Activated B cell treated with CpG ODN at 0.5 μM for 24 hours (primary cell): ENCODE results near the gene BSN. TPM values are rescaled to one million over a fixed set of nuclear protein-coding genes. Genes with fewer than 3 reads are reported as not detected.
"Not testable (repeated sequence)": the region's sequence is repeated elsewhere in the genome, so short reads cannot be mapped to it uniquely, and the experiment has no call there.

ENCODE experiments used
- ATAC-seq: fragments of 200-7000 bp; cut with Tn5 transposase; one replicate; pipeline ENCODE4 v1.10.0; 2021; ENCODE audit warnings: low read depth, mild to moderate bottlenecking, moderate library complexity
- CTCF ChIA-PET: fragments of 350-600 bp; sonication (Branson Sonifier 250); formaldehyde crosslinking; loops from one replicate; lab custom pipeline; 2021; ENCODE audit warnings: antibody characterized with exemption; lab: Charles Lee
- POLR2A ChIA-PET: fragments of 350-600 bp; sonication (Branson Sonifier 250); formaldehyde crosslinking; loops from one replicate; lab custom pipeline; 2021; ENCODE audit warnings: antibody characterized with exemption; lab: Charles Lee
- DNase-seq: peaks from one replicate; pipeline ENCODE4 v3.0.0; 2022
- H3K27ac Mint-ChIP-seq: one replicate; pipeline ENCODE4 v1.8.0; 2020; ENCODE audit warnings: mixed read lengths
- H3K27me3 Mint-ChIP-seq: one replicate; pipeline ENCODE4 v1.8.0; 2021; ENCODE audit warnings: mixed read lengths
- H3K36me3 Mint-ChIP-seq: one replicate; pipeline ENCODE4 v1.8.0; 2021; ENCODE audit warnings: low read depth, mixed read lengths
- H3K4me1 Mint-ChIP-seq: one replicate; pipeline ENCODE4 v1.8.0; 2021; ENCODE audit warnings: mixed read lengths
- H3K4me3 Mint-ChIP-seq: one replicate; pipeline ENCODE4 v1.8.0; 2020; ENCODE audit warnings: mild to moderate bottlenecking, mixed read lengths
- H3K9me3 Mint-ChIP-seq: one replicate; pipeline ENCODE4 v1.8.0; 2020; ENCODE audit warnings: mixed read lengths
- intact Hi-C: fragments of 100-400 bp; cut with micrococcal nuclease; formaldehyde crosslinking; loops from one replicate; pipeline ENCODE4 v1.15.1; 2024
- total RNA-seq: library from RNA; stranded (reverse); gene quantifications from 2 replicates; pipeline ENCODE4 v1.2.3, GENCODE V29; 2022
- TF ChIP-seq, protein P1 (sequence below): fragments of 200-600 bp; IDR thresholded peaks from one replicate; pipeline ENCODE4 v1.8.0; 2022; ENCODE audit warnings: antibody characterized with exemption, mild to moderate bottlenecking

Gene BSN
- total RNA-seq, 1 donor from 2014 or later, result 0.69 TPM

DNA sequence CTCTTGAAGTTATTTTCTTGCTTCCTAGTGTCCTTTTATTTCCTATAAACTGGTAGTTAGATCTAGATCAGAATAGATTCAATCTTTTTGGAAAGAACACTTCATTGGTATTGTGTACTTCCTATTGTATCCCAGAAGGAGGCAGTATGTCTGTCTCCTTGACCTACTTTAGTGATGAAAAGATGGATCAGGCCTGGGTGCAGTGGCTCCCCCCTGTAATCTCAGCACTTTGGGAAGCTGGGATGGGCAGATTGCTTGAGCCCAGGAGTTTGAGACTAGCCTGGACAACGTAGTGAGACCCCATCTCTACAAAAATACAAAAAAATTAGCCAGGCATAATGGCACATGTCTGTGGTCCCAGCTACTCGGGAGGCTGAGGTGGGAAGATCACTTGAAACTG, 12.0 kb downstream of the BSN start:
- H3K27ac Mint-ChIP-seq, result no peak overlapping the region
- POLR2A ChIA-PET, result no interaction called here
- no peak overlapping the region for H3K4me3 Mint-ChIP-seq
- peaks cover 4% of the 10 kb centered on the region for H3K27me3 Mint-ChIP-seq
- TF ChIP-seq, protein P1, sequence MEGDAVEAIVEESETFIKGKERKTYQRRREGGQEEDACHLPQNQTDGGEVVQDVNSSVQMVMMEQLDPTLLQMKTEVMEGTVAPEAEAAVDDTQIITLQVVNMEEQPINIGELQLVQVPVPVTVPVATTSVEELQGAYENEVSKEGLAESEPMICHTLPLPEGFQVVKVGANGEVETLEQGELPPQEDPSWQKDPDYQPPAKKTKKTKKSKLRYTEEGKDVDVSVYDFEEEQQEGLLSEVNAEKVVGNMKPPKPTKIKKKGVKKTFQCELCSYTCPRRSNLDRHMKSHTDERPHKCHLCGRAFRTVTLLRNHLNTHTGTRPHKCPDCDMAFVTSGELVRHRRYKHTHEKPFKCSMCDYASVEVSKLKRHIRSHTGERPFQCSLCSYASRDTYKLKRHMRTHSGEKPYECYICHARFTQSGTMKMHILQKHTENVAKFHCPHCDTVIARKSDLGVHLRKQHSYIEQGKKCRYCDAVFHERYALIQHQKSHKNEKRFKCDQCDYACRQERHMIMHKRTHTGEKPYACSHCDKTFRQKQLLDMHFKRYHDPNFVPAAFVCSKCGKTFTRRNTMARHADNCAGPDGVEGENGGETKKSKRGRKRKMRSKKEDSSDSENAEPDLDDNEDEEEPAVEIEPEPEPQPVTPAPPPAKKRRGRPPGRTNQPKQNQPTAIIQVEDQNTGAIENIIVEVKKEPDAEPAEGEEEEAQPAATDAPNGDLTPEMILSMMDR, result no peak
- no peaks in the 10 kb centered on the region for H3K4me1 Mint-ChIP-seq
- no peak for DNase-seq
- ATAC-seq, result no peak
- no peaks in the 10 kb centered on the region for H3K9me3 Mint-ChIP-seq
- H3K36me3 Mint-ChIP-seq, result no peaks in the 10 kb centered on the region
- intact Hi-C loops, result no loop called here
- CTCF ChIA-PET, result no interaction called here

DNA sequence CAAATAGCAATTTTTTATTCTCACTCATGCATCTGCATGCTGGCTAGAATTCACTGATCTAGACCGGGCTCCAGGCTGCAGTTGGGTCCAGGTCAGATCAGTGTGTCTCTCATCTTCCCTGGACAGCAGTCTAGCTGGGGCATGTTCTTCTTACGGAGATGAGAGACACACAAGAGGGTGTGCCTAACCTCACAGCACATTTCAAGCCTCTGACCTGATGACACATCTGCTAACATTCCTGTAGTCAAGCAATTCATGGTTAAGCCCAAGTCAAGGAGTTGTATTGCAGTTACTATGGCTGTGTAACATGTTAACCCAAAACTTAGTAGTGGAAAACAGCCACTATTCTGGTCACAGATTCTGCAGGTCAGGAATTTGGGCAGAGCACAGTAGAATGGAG, 13.1 kb downstream of the BSN start:
- H3K4me3 Mint-ChIP-seq, result no peak overlapping the region
- ChIA-PET POLR2A (no interaction called here), CTCF (no interaction called here)
- no peaks in the 10 kb centered on the region for H3K9me3 Mint-ChIP-seq
- H3K27ac Mint-ChIP-seq, result no peak overlapping the region
- peaks cover 4% of the 10 kb centered on the region for H3K27me3 Mint-ChIP-seq
- no peaks in the 10 kb centered on the region for H3K4me1 Mint-ChIP-seq
- TF ChIP-seq, protein P1, result no peak
- ATAC-seq, result no peak
- H3K36me3 Mint-ChIP-seq, result no peaks in the 10 kb centered on the region
- intact Hi-C loops, result no loop called here
- DNase-seq, result no peak

DNA sequence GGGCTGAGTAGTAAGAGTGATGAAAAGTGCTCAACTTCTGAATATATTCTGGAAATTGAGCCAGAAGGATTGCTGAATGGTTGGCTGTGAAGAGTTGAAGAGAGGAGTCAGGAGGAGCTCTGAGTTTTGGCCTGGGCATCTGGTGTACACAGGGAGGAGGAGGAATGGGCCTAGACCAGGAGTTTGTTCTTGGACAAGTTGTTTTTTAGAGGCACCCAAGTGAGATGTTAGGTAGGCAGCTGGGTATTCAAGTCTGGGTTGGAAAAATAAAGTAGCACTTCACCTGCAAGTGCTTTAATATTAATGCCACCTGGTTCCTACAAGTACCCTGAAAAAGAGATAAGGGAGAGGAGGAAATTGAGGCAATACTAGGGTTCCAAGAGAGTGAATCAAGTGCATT, 14.7 kb downstream of the BSN start:
- intact Hi-C loops, result no loop called here
- Mint-ChIP-seq H3K9me3 (no peaks in the 10 kb centered on the region), H3K36me3 (no peaks in the 10 kb centered on the region), H3K27me3 (peaks cover 4% of the 10 kb centered on the region), H3K27ac (no peak overlapping the region), H3K4me1 (no peaks in the 10 kb centered on the region), H3K4me3 (no peak overlapping the region)
- CTCF ChIA-PET, result no interaction called here
- POLR2A ChIA-PET, result no interaction called here
- no peak for ATAC-seq
- no peak for DNase-seq
- TF ChIP-seq, protein P1, result no peak

DNA sequence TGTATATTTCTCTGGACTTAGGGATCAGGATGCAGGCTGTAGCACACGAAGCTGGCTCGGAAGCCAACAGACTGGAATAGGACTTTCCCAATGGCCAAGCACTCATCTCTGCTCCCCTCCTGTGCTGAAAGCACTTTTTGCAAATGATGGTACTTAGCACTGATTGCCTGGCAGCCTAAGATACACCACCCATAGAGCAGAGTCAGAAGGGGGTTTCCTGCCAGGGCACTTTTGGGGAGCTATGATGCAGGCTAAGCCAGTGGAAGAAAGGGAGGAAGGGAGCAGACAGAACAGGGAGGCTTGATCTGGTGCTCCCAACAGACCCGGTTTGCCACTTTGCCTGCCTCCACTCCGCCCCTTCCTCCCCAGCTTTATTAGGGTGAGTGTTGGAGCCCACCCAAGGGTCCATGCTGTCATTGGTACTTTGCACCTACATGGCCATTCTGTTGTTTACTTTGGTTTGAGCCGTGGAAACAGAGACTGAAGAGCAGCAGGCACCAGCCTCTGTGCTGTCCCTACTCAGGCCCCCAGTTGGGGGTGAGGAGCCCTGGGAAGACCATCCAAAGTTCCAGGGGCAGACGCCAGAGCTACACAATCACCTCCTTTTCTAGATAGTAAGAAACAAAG, 15.9 kb downstream of the BSN start:
- ATAC-seq, result no peak

DNA sequence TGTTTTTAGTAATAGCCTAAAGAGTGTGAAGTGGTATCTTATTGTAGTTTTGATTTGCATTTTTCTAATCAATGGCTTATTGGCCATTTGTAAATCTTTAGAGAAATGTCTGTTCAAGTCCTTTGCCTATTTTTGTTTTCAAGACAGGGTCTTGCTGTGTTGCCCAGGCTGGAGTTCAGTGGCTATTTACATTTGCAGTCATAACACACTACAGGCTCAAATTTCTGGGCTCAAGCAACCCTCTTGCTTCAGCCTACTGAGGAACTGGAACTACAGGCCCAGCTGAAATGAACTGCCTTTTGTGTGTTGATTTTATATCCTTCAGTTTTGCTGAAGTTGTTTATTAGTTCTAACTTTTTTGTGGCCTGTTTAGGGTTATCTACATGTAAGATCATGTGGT, 27.9 kb downstream of the BSN start:
- ATAC-seq (no peak), DNase-seq (no peak)
- TF ChIP-seq, protein P1, result no peak
- peaks cover 7% of the 10 kb centered on the region for H3K27me3 Mint-ChIP-seq
- no peaks in the 10 kb centered on the region for H3K4me1 Mint-ChIP-seq
- H3K36me3 Mint-ChIP-seq, result no peaks in the 10 kb centered on the region
- ChIA-PET POLR2A (no interaction called here), CTCF (no interaction called here)
- intact Hi-C loops, result no loop called here
- no peak overlapping the region for H3K4me3 Mint-ChIP-seq
- H3K9me3 Mint-ChIP-seq, result peaks cover 3% of the 10 kb centered on the region
- no peak overlapping the region for H3K27ac Mint-ChIP-seq

More for the DNA sequence above, 15.9 kb downstream of the BSN start:
- TF ChIP-seq, protein P1, result no peak
- H3K36me3 Mint-ChIP-seq, result no peaks in the 10 kb centered on the region
- no peak for DNase-seq
- H3K9me3 Mint-ChIP-seq, result no peaks in the 10 kb centered on the region
- no peak overlapping the region for H3K27ac Mint-ChIP-seq
- ChIA-PET CTCF (no interaction called here), POLR2A (no interaction called here)
- H3K4me3 Mint-ChIP-seq, result no peak overlapping the region
- peaks cover 4% of the 10 kb centered on the region for H3K27me3 Mint-ChIP-seq
- H3K4me1 Mint-ChIP-seq, result no peaks in the 10 kb centered on the region
- intact Hi-C loops, result no loop called here

DNA sequence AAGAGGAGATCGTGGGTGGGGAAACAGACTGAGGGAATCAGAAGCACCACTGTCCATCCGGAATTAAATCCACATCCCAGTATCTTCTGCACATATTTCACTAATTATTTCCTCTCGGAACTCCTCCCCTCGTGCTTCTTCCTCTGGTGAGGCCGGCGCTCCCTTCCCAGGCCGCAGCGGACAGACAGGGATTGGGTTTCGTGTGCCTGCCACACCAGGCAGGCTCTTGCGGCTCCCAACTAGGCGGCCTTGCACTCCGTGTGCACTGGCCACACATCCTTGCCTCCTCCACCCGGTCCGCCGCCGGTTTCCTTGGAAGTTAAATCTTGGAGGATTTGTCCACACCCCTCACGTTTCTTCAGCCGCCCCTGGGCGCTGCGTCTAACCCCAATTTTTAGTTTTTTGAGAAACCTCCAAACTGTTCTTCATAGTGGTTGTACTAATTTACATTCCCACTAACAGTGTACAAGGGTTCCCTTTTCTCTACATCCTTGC, 31.0 kb downstream of the BSN start:
- CTCF ChIA-PET, H3K4me1 Mint-ChIP-seq, H3K4me3 Mint-ChIP-seq, H3K27ac Mint-ChIP-seq, DNase-seq, H3K36me3 Mint-ChIP-seq, POLR2A ChIA-PET, intact Hi-C loops, ATAC-seq, H3K27me3 Mint-ChIP-seq, H3K9me3 Mint-ChIP-seq: not testable (repeated sequence)
